ENCODE results near the gene WDR86. TPM values are rescaled to one million over a fixed set of nuclear protein-coding genes. Genes with fewer than 3 reads are reported as not detected.

The WDR86 gene
- total RNA-seq, 2 donors from 2014 or later: 0.33 to 1.6 TPM

GRCh38 chr7:151446412-151446811, 36.6 kb upstream of the WDR86 start:
- no peak for DNase-seq (ENCODE audit: low spot score)

GRCh38 chr7:151444632-151445031, 34.8 kb upstream of the WDR86 start:
- no peaks in the 10 kb centered on the region for H3K27me3 ChIP-seq
- no peak overlapping the region for H3K27ac ChIP-seq
- no peak for TF ChIP-seq CTCF (IDR thresholded peaks at IDR 0.05)
- H3K36me3 ChIP-seq: no peaks in the 10 kb centered on the region
- no peaks in the 10 kb centered on the region for H3K9me3 ChIP-seq
- DNase-seq (ENCODE audit: low spot score): no peak
- no peak overlapping the region for H3K4me3 ChIP-seq
- H3K4me1 ChIP-seq: peaks cover 0 to 18% of the 10 kb centered on the region in 2 donors

More at GRCh38 chr7:151446412-151446811, 36.6 kb upstream of the WDR86 start:
- Histone ChIP-seq H3K4me1 (peaks cover 0 to 7% of the 10 kb centered on the region in 2 donors), H3K4me3 (no peak overlapping the region), H3K27me3 (no peaks in the 10 kb centered on the region), H3K36me3 (no peaks in the 10 kb centered on the region), H3K27ac (no peak overlapping the region), H3K9me3 (no peaks in the 10 kb centered on the region)
- TF ChIP-seq CTCF (IDR thresholded peaks at IDR 0.05): no peak

GRCh38 chr7:151442776-151443496, 33.1 kb upstream of the WDR86 start:
- H3K27me3 ChIP-seq: no peaks in the 10 kb centered on the region
- H3K27ac ChIP-seq: no peak overlapping the region
- TF ChIP-seq CTCF (IDR thresholded peaks at IDR 0.05): no peak
- no peak for DNase-seq (ENCODE audit: low spot score)
- H3K4me3 ChIP-seq: no peak overlapping the region
- H3K4me1 ChIP-seq: peaks cover 0 to 16% of the 10 kb centered on the region in 2 donors
- no peaks in the 10 kb centered on the region for H3K9me3 ChIP-seq
- H3K36me3 ChIP-seq: no peaks in the 10 kb centered on the region

- DNase-seq (ENCODE audit: low spot score): no peak
- no peak overlapping the region for H3K27ac ChIP-seq
- H3K27me3 ChIP-seq: no peaks in the 10 kb centered on the region
- no peaks in the 10 kb centered on the region for H3K36me3 ChIP-seq
- H3K4me3 ChIP-seq: no peak overlapping the region
- peaks cover 0 to 23% of the 10 kb centered on the region in 2 donors for H3K4me1 ChIP-seq
- no peak for TF ChIP-seq CTCF (IDR thresholded peaks at IDR 0.05)
- H3K9me3 ChIP-seq: no peaks in the 10 kb centered on the region
Observed at GRCh38 chr7:151440799-151441445, 31.1 kb upstream of the WDR86 start.

GRCh38 chr7:151439855-151440798, 30.3 kb upstream of the WDR86 start, which contains the start of gene CRYGN:
TSS of gene CRYGN (minus strand) at chr7:151440141. CDS start at chr7:151439917, 224 bp downstream.
- Histone ChIP-seq H3K4me1 (peaks cover 0 to 23% of the 10 kb centered on the region in 2 donors), H3K27me3 (no peaks in the 10 kb centered on the region), H3K4me3 (peak within 1 kb of the TSS in 1 of 2 donors; percentile 34), H3K27ac (no peak within 1 kb of the TSS), H3K9me3 (no peaks in the 10 kb centered on the region), H3K36me3 (no peaks in the 10 kb centered on the region)
- no peak for TF ChIP-seq CTCF (IDR thresholded peaks at IDR 0.05)
- DNase-seq (ENCODE audit: low spot score): no peak
